ENCODE measurements around the gene XXYLT1. TPM values are rescaled to one million over a fixed set of nuclear protein-coding genes. Genes with fewer than 3 reads are reported as not detected.
A peak's percentile ranks its signal among the peaks of the same experiment; 100 is the strongest.

XXYLT1 gene
- polyA plus RNA-seq, 3 donors from 2014 or later, result 5.3 to 15.7 (median 5.6) TPM

- no peak for DNase-seq
- Mint-ChIP-seq H3K36me3 (peaks cover 6 to 13% (median 11%) of the 10 kb centered on the region in 3 donors), H3K4me3 (no peak overlapping the region), H3K4me1 (no peaks in the 10 kb centered on the region), H3K9me3 (no peaks in the 10 kb centered on the region), H3K27ac (no peak overlapping the region), H3K27me3 (ENCODE audit: low read depth in 3 of 3) (peaks cover 0 to 2% (median 2%) of the 10 kb centered on the region in 3 donors)
Measured at GRCh38 chr3:195070336-195070735, 200.6 kb downstream of the XXYLT1 start.

- Mint-ChIP-seq H3K9me3 (no peaks in the 10 kb centered on the region), H3K36me3 (peaks cover 6 to 13% (median 11%) of the 10 kb centered on the region in 3 donors), H3K4me1 (peaks cover 0 to 3% of the 10 kb centered on the region in 2 donors), H3K27ac (no peak overlapping the region), H3K27me3 (ENCODE audit: low read depth in 3 of 3) (peaks cover 0 to 2% (median 2%) of the 10 kb centered on the region in 3 donors), H3K4me3 (no peak overlapping the region)
- no peak for DNase-seq
Measured at GRCh38 chr3:195069501-195070251, 201.3 kb downstream of the XXYLT1 start.

- Mint-ChIP-seq H3K27me3 (ENCODE audit: low read depth in 3 of 3) (peaks cover 0 to 2% (median 0%) of the 10 kb centered on the region in 3 donors), H3K4me3 (no peak overlapping the region), H3K9me3 (no peaks in the 10 kb centered on the region), H3K27ac (no peak overlapping the region), H3K4me1 (peaks cover 0 to 7% of the 10 kb centered on the region in 2 donors), H3K36me3 (peaks cover 6 to 13% (median 11%) of the 10 kb centered on the region in 3 donors)
- DNase-seq, result no peak
Measured at GRCh38 chr3:195068084-195069080, 202.6 kb downstream of the XXYLT1 start.

GRCh38 chr3:195066441-195066841, 204.5 kb downstream of the XXYLT1 start:
- Mint-ChIP-seq H3K36me3 (peaks cover 6 to 13% (median 11%) of the 10 kb centered on the region in 3 donors), H3K27me3 (ENCODE audit: low read depth in 3 of 3) (peaks cover 0 to 2% (median 0%) of the 10 kb centered on the region in 3 donors), H3K4me1 (peaks cover 0 to 7% of the 10 kb centered on the region in 2 donors), H3K9me3 (no peaks in the 10 kb centered on the region), H3K4me3 (no peak overlapping the region), H3K27ac (peak overlapping the region in 1 of 6 donors; percentile 64)
- DNase-seq, result no peak

GRCh38 chr3:195065864-195066185, 205.1 kb downstream of the XXYLT1 start:
- no peak for DNase-seq
- Mint-ChIP-seq H3K4me1 (peaks cover 0 to 7% of the 10 kb centered on the region in 2 donors), H3K36me3 (peaks cover 6 to 13% (median 11%) of the 10 kb centered on the region in 3 donors), H3K9me3 (no peaks in the 10 kb centered on the region), H3K27me3 (ENCODE audit: low read depth in 3 of 3) (peaks cover 0 to 2% (median 0%) of the 10 kb centered on the region in 3 donors), H3K4me3 (no peak overlapping the region), H3K27ac (no peak overlapping the region)

- H3K4me3 Mint-ChIP-seq, result no peak overlapping the region
Measured at GRCh38 chr3:195065142-195065863, 205.7 kb downstream of the XXYLT1 start.

GRCh38 chr3:195064300-195064931, 206.5 kb downstream of the XXYLT1 start:
- H3K4me3 Mint-ChIP-seq, result no peak overlapping the region
- H3K36me3 Mint-ChIP-seq, result peaks cover 6 to 13% (median 11%) of the 10 kb centered on the region in 3 donors
- DNase-seq, result no peak
- no peak overlapping the region for H3K27ac Mint-ChIP-seq
- peaks cover 0 to 7% of the 10 kb centered on the region in 2 donors for H3K4me1 Mint-ChIP-seq
- H3K9me3 Mint-ChIP-seq, result no peaks in the 10 kb centered on the region
- peaks cover 0 to 2% (median 0%) of the 10 kb centered on the region in 3 donors for H3K27me3 Mint-ChIP-seq (ENCODE audit: low read depth in 3 of 3)

More at GRCh38 chr3:195065142-195065863, 205.7 kb downstream of the XXYLT1 start:
- no peak for DNase-seq
- Mint-ChIP-seq H3K9me3 (no peaks in the 10 kb centered on the region), H3K36me3 (peaks cover 6 to 13% (median 11%) of the 10 kb centered on the region in 3 donors), H3K27ac (peak overlapping the region in 1 of 6 donors; percentile 40), H3K27me3 (ENCODE audit: low read depth in 3 of 3) (peaks cover 0 to 2% (median 0%) of the 10 kb centered on the region in 3 donors), H3K4me1 (peaks cover 0 to 7% of the 10 kb centered on the region in 2 donors)

- Mint-ChIP-seq H3K36me3 (peaks cover 6 to 9% (median 8%) of the 10 kb centered on the region in 3 donors), H3K9me3 (no peaks in the 10 kb centered on the region), H3K27me3 (ENCODE audit: low read depth in 3 of 3) (peaks cover 2 to 4% (median 2%) of the 10 kb centered on the region in 3 donors), H3K27ac (no peak overlapping the region), H3K4me1 (peaks cover 0 to 7% of the 10 kb centered on the region in 2 donors), H3K4me3 (no peak overlapping the region)
- DNase-seq, result no peak
Measured at GRCh38 chr3:195063581-195064193, 207.3 kb downstream of the XXYLT1 start.

GRCh38 chr3:195062866-195063540, 208.0 kb downstream of the XXYLT1 start:
- H3K9me3 Mint-ChIP-seq, result no peaks in the 10 kb centered on the region
- H3K27ac Mint-ChIP-seq, result no peak overlapping the region
- H3K4me1 Mint-ChIP-seq, result peaks cover 0 to 7% of the 10 kb centered on the region in 2 donors
- peaks cover 2 to 4% (median 2%) of the 10 kb centered on the region in 3 donors for H3K27me3 Mint-ChIP-seq (ENCODE audit: low read depth in 3 of 3)
- no peak overlapping the region for H3K4me3 Mint-ChIP-seq
- DNase-seq, result no peak
- peaks cover 4 to 5% (median 5%) of the 10 kb centered on the region in 3 donors for H3K36me3 Mint-ChIP-seq

GRCh38 chr3:195061756-195062655, 209.0 kb downstream of the XXYLT1 start:
- H3K9me3 Mint-ChIP-seq, result no peaks in the 10 kb centered on the region
- H3K36me3 Mint-ChIP-seq, result no peaks in the 10 kb centered on the region
- DNase-seq, result no peak
- H3K27ac Mint-ChIP-seq, result no peak overlapping the region
- no peak overlapping the region for H3K4me3 Mint-ChIP-seq
- peaks cover 0 to 7% of the 10 kb centered on the region in 2 donors for H3K4me1 Mint-ChIP-seq
- H3K27me3 Mint-ChIP-seq (ENCODE audit: low read depth in 3 of 3), result peaks cover 2 to 7% (median 4%) of the 10 kb centered on the region in 3 donors

GRCh38 chr3:195060531-195061291, 210.2 kb downstream of the XXYLT1 start:
- H3K27me3 Mint-ChIP-seq (ENCODE audit: low read depth in 3 of 3), result peaks cover 0 to 7% (median 4%) of the 10 kb centered on the region in 3 donors
- no peak overlapping the region for H3K4me3 Mint-ChIP-seq
- no peak overlapping the region for H3K27ac Mint-ChIP-seq

More at GRCh38 chr3:195060531-195061291, 210.2 kb downstream of the XXYLT1 start:
- peaks cover 0 to 7% of the 10 kb centered on the region in 2 donors for H3K4me1 Mint-ChIP-seq
- DNase-seq, result no peak
- no peaks in the 10 kb centered on the region for H3K36me3 Mint-ChIP-seq
- H3K9me3 Mint-ChIP-seq, result no peaks in the 10 kb centered on the region
